HepG2 (cell line): ENCODE results near the gene PGP. TPM values are rescaled to one million over a fixed set of nuclear protein-coding genes. Genes with fewer than 3 reads are reported as not detected.
A peak's percentile ranks its signal among the peaks of the same experiment; 100 is the strongest.

Experiments used
- FOXA3 ChIP-seq: IDR thresholded peaks from 2 replicates; pipeline ENCODE4 v1.6.1; 2016; ENCODE audit warnings: missing genetic modification reagents, missing compliant biosample characterization
- FUBP1 ChIP-seq: sonication (generic); formaldehyde crosslinking; IDR thresholded peaks from 2 replicates; pipeline ENCODE4 v1.5.1; 2020; ENCODE audit warnings: missing genetic modification reagents, mild to moderate bottlenecking, borderline replicate concordance
- GZF1 ChIP-seq: sonication (generic); formaldehyde crosslinking; IDR thresholded peaks from 2 replicates; pipeline ENCODE4 v1.5.1; 2020; ENCODE audit warnings: mild to moderate bottlenecking, missing genetic modification reagents
- KDM1A ChIP-seq: IDR thresholded peaks from 2 replicates; pipeline ENCODE4 v1.6.1; 2016; ENCODE audit warnings: missing compliant biosample characterization
- LCORL ChIP-seq, 2 experiments: fragments of 450-650 bp in 1 of 2; sonication (generic) in 1 of 2; formaldehyde crosslinking in 1 of 2; IDR thresholded peaks; 2 replicates each; pipeline versions ENCODE4 v1.5.0 to v1.6.1; 2017 to 2020; ENCODE audit warnings: antibody characterized with exemption in 1 of 2, missing genetic modification reagents in 1 of 2
- MIER2 ChIP-seq: IDR thresholded peaks from 2 replicates; pipeline ENCODE4 v1.6.1; 2016; ENCODE audit warnings: missing biosample characterization, missing genetic modification reagents
- MYNN ChIP-seq: sonication (generic); formaldehyde crosslinking; IDR thresholded peaks from 2 replicates; pipeline ENCODE4 v1.4.0; 2020; ENCODE audit warnings: mild to moderate bottlenecking, low read depth, missing genetic modification reagents
- NFATC3 ChIP-seq: sonication (generic); formaldehyde crosslinking; IDR thresholded peaks from 2 replicates; pipeline ENCODE4 v1.5.1; 2020; ENCODE audit warnings: mild to moderate bottlenecking, missing genetic modification reagents
- REL ChIP-seq: sonication (generic); formaldehyde crosslinking; conservative IDR thresholded peaks from 2 replicates; pipeline ENCODE4 v1.8.0; 2022; ENCODE audit warnings: mild to moderate bottlenecking, missing genetic modification reagents, moderate library complexity
- REPIN1 ChIP-seq: sonication (generic); formaldehyde crosslinking; IDR thresholded peaks from 2 replicates; pipeline ENCODE4 v1.8.0; 2022; ENCODE audit warnings: missing genetic modification reagents, low read depth, mild to moderate bottlenecking, borderline replicate concordance
- SSRP1 ChIP-seq: IDR thresholded peaks from 2 replicates; pipeline ENCODE4 v1.6.1; 2016; ENCODE audit warnings: control low read depth
- TAF15 ChIP-seq: fragments of 200-400 bp; formaldehyde crosslinking; IDR thresholded peaks from one replicate; pipeline ENCODE4 v1.6.1; 2018; ENCODE audit warnings: mild to moderate bottlenecking, low read depth, low read length; ENCODE audit not compliant: poor library complexity, severe bottlenecking
- ZNF205 ChIP-seq: IDR thresholded peaks from 2 replicates; pipeline ENCODE4 v1.6.1; 2018; ENCODE audit warnings: missing biosample characterization, missing genetic modification reagents
- ZNF232 ChIP-seq: sonication (generic); formaldehyde crosslinking; IDR thresholded peaks from 2 replicates; pipeline ENCODE4 v1.4.0; 2020; ENCODE audit warnings: missing genetic modification reagents, borderline replicate concordance
- ZNF343 ChIP-seq: sonication (generic); formaldehyde crosslinking; IDR thresholded peaks from 2 replicates; pipeline ENCODE4 v1.4.0; 2020; ENCODE audit warnings: mild to moderate bottlenecking, missing genetic modification reagents
- ZNF407 ChIP-seq: sonication (generic); formaldehyde crosslinking; IDR thresholded peaks from one replicate; pipeline ENCODE4 v1.5.1; 2020; ENCODE audit warnings: mild to moderate bottlenecking, missing genetic modification reagents; ENCODE audit errors: not compliant biosample characterization
- ZNF574 ChIP-seq: sonication (generic); formaldehyde crosslinking; IDR thresholded peaks from 2 replicates; pipeline ENCODE4 v1.4.0; 2020; ENCODE audit warnings: missing genetic modification reagents
- polyA plus RNA-seq, 8 experiments: library from polyadenylated mRNA; depleted of rRNA in 3 of 8; stranded (reverse) in 7 of 8; unstranded in 1 of 8; fragments of >200 nt; fragmentation: Illumina TruSeq in 4 of 8; extraction: Trizol in 4 of 8; gene quantifications; 2 replicates each; pipeline versions ENCODE4 v1.2.1 to v1.2.3, GENCODE V29; 2011 to 2016; ENCODE audit warnings: low read depth in 4 of 8, missing spikeins in 1 of 8, mixed read lengths in 1 of 8; ENCODE audit not compliant: insufficient read depth in 1 of 8
- total RNA-seq, 5 experiments: library from RNA; depleted of rRNA; stranded (reverse); fragments of >200 nt; fragmentation: Illumina TruSeq; extraction: Trizol; gene quantifications; 2 replicates each; pipeline ENCODE4 v1.2.3, GENCODE V29; 2016; ENCODE audit warnings: low read depth in 1 of 5
- TF ChIP-seq, protein P1 (sequence below): IDR thresholded peaks from 2 replicates; pipeline ENCODE4 v1.6.1; 2012; ENCODE audit warnings: inconsistent platforms

Gene PGP
- total and polyA plus RNA-seq, 2 of the 13 experiments (the other 11 are each of a cell fraction or from before 2014, with no cell fraction given): 7.3 to 18.3 TPM

DNA sequence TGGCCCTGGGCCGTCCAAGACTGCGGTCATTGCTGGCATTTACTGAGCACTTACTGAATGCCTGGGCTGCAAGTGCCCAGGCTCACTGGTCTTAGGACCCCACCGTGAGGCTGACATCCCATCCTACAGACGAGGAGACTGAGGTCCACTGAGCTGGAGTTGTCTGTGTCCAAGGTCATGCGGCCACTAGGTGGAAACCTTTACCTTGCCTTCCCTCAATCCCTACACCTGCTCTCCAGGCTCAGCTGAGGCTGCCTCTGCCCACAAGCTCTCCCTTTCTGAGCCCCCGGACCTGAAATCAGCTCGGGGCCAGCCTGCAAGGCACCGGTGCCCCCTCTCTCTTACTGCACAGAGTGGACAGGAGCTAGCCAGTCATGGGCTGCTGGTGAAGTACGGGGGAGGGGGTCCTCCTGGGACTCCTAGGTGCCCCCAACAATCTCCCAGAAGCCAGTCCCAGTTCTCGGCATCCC, 19.8 kb downstream of the PGP start (continued):
- no peak for TF ChIP-seq ZNF407 (CRISPR knock-in tag)
- TF ChIP-seq MIER2: no peak
- TF ChIP-seq TAF15: no peak
- no peak for TF ChIP-seq ZNF205
- TF ChIP-seq ZNF343 (CRISPR knock-in tag): no peak
- TF ChIP-seq GZF1 (CRISPR knock-in tag): no peak
- no peak for TF ChIP-seq REL
- TF ChIP-seq ZNF574 (CRISPR knock-in tag): 0 out of 2 replicates have a peak, but pooled peaks have one; percentile 32
- TF ChIP-seq KDM1A (CRISPR knock-in tag): peak; percentile 98
- no peak for TF ChIP-seq SSRP1
- TF ChIP-seq ZNF232 (CRISPR knock-in tag): 0 out of 2 replicates have a peak, but pooled peaks have one; percentile 31
- TF ChIP-seq MYNN (CRISPR knock-in tag): no peak
- no peak for TF ChIP-seq LCORL (IDR thresholded peaks at IDR 0.05)
- TF ChIP-seq LCORL (CRISPR knock-in tag; IDR thresholded peaks at IDR 0.05): no peak
- TF ChIP-seq, protein P1, sequence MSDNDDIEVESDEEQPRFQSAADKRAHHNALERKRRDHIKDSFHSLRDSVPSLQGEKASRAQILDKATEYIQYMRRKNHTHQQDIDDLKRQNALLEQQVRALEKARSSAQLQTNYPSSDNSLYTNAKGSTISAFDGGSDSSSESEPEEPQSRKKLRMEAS: no peak
- no peak for TF ChIP-seq REPIN1 (CRISPR knock-in tag)
- TF ChIP-seq FUBP1: no peak
- no peak for TF ChIP-seq NFATC3 (CRISPR knock-in tag)
- TF ChIP-seq FOXA3 (CRISPR knock-in tag): no peak
